ENCODE results near the gene BGLAP.

BGLAP gene

GRCh38 chr1:156228501-156228900 lies 13.5 kb upstream of the BGLAP start:
- no peak for DNase-seq

GRCh38 chr1:156229809-156230472 lies 12.0 kb upstream of the BGLAP start:
- DNase-seq, result no peak

GRCh38 chr1:156230473-156230837 lies 11.5 kb upstream of the BGLAP start:
- no peak for DNase-seq

GRCh38 chr1:156232201-156232894 lies 9.6 kb upstream of the BGLAP start:
- DNase-seq, result no peak

- no peak for DNase-seq
These were observed 8.4 kb upstream of the BGLAP start for GRCh38 chr1:156233426-156234127.

GRCh38 chr1:156236164-156236563 lies 5.8 kb upstream of the BGLAP start:
- DNase-seq, result no peak

- DNase-seq, result no peak
These were observed 3.7 kb upstream of the BGLAP start for GRCh38 chr1:156238248-156238647.

- DNase-seq, result no peak
These were observed 623 bp upstream of the BGLAP start for GRCh38 chr1:156241311-156241811.

GRCh38 chr1:156242738-156243137 lies 754 bp downstream of the BGLAP start:
- no peak for DNase-seq

GRCh38 chr1:156244126-156244525 lies 2.1 kb downstream of the BGLAP start:
- DNase-seq, result no peak

GRCh38 chr1:156244712-156245111 lies 2.7 kb downstream of the BGLAP start:
- no peak for DNase-seq

- peak; percentile 42 for DNase-seq
These were observed 3.7 kb downstream of the BGLAP start for GRCh38 chr1:156245451-156246232.

- DNase-seq, result no peak
These were observed 4.3 kb downstream of the BGLAP start for GRCh38 chr1:156246241-156246780.

GRCh38 chr1:156246781-156247459 lies 4.9 kb downstream of the BGLAP start:
- no peak for DNase-seq

GRCh38 chr1:156247460-156248322 lies 5.7 kb downstream of the BGLAP start, which contains the start of gene PAQR6:
Gene PAQR6 (minus strand): TSS chr1:156248056. CDS start chr1:156246731, 1,325 bp downstream.
- DNase-seq, result no peak

GRCh38 chr1:156248323-156248683 lies 6.3 kb downstream of the BGLAP start:
- DNase-seq, result no peak

GRCh38 chr1:156249593-156249992 lies 7.6 kb downstream of the BGLAP start:
- no peak for DNase-seq

- DNase-seq, result no peak
These were observed 9.5 kb downstream of the BGLAP start for GRCh38 chr1:156251527-156251926.

- DNase-seq, result no peak
These were observed 11.7 kb downstream of the BGLAP start for GRCh38 chr1:156253634-156254033.

GRCh38 chr1:156257711-156258110 lies 15.7 kb downstream of the BGLAP start:
- no peak for DNase-seq

GRCh38 chr1:156258859-156259258 lies 16.9 kb downstream of the BGLAP start:
- DNase-seq, result no peak
